ENCODE measurements around the gene CYB561.

DNA sequence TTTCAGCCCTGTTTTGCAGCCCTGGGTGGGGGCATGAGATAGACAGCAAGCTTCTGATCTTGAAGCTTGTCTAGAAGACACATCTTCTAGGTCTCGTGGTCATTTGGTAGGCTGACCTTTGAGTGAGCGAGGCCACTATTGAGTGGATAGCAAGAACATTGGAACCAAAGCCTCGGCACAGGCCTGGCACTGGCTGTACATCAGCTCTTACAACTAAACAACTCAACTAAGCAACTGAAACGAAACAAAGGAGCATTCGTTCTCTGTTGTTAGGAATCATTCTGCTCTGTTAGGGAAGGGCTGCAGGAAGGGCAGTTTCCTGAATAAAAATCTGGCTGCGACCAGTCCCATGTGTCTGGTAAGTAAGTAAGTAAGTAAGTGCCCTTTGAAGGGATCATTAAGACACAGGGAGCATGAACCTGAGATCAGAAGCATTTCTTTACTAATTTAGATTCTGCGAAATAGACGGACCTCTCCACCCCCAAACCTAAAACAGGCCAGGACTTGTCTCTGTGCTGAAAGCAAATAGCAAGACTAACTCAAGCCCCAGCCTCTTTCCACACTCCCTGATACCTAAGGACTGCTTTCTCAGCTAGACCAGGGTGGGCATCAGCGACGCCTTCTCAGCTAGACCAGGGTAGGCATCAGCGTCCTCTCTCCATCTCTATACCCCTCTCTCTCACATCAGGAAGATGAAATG lies 22.7 kb downstream of the CYB561 start:
- TF ChIP-seq, protein P1, sequence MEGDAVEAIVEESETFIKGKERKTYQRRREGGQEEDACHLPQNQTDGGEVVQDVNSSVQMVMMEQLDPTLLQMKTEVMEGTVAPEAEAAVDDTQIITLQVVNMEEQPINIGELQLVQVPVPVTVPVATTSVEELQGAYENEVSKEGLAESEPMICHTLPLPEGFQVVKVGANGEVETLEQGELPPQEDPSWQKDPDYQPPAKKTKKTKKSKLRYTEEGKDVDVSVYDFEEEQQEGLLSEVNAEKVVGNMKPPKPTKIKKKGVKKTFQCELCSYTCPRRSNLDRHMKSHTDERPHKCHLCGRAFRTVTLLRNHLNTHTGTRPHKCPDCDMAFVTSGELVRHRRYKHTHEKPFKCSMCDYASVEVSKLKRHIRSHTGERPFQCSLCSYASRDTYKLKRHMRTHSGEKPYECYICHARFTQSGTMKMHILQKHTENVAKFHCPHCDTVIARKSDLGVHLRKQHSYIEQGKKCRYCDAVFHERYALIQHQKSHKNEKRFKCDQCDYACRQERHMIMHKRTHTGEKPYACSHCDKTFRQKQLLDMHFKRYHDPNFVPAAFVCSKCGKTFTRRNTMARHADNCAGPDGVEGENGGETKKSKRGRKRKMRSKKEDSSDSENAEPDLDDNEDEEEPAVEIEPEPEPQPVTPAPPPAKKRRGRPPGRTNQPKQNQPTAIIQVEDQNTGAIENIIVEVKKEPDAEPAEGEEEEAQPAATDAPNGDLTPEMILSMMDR (IDR thresholded peaks at IDR 0.05; ENCODE audit: insufficient read depth, low read depth, low read length): no peak
- TF ChIP-seq EZH2 (IDR thresholded peaks at IDR 0.05; ENCODE audit: insufficient read depth, low read length): no peak
